HTERT RPE-1 (cell line): ENCODE results near the gene RUNDC3A.

Source experiments
- in situ Hi-C: fragments of 300-500 bp; cut with MboI; formaldehyde crosslinking; loops from 4 replicates; pipeline ENCODE4 v1.14.3; 2020; ENCODE audit warnings: low sequenced_read_pairs

Gene RUNDC3A

DNA sequence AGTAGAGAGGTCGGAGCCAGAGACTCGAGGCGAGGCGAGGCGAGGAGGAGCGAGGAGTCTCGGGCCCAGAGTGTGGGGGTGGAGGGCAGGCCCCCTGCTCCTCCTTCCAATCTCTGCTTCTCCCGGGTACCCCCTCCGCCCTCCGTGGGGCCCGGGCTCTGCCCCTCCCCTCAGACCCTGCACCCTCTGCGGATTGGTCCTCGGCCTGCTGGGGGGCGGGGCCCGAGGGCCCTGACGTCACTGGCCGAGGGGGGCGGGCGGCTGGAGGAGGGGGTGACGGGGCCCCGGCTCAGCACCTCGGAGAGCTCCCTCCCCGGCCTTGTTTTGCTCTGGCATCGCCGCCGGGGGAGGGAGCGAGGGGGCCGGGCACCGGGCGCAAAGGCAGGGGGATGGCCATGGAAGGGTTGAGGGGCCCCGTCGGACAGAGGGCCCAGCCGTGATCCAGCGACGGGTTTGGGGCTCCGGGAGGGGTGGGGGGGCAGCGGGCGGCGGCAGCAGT lies at the start of gene RUNDC3A:
Gene RUNDC3A, plus strand, starts transcription at position 282 of the 499 bp plus-strand sequence. CDS start 232 bp downstream, outside the sequence.
- in situ Hi-C loops: no loop called here

DNA sequence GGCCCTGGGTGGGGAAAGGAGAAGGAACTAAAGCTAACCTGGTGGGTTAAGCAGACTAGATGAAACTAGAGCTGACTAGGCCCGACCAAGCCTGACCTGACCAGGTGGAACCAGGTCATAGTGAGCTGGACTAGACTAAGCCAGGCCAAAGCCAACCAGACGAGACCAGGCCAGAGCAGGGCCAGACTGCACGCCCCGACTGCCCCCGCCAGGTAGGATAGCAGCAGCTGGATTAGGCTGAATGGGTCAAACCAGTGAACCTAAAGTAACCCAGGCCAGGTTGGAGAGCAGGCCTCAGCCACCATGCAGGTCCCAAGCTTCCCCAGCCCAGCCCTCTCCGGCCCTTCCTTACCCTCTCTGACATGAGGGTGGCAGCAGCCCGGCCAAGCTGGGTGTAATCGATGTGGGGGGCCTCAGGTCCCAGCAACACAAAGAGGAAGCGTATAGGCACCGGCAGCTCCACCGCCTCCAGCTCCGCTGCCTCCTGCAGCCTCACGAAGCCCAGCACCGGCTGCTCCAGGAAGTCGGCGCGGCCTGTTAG lies 49.5 kb upstream of the RUNDC3A start:
- in situ Hi-C loops: no loop called here

DNA sequence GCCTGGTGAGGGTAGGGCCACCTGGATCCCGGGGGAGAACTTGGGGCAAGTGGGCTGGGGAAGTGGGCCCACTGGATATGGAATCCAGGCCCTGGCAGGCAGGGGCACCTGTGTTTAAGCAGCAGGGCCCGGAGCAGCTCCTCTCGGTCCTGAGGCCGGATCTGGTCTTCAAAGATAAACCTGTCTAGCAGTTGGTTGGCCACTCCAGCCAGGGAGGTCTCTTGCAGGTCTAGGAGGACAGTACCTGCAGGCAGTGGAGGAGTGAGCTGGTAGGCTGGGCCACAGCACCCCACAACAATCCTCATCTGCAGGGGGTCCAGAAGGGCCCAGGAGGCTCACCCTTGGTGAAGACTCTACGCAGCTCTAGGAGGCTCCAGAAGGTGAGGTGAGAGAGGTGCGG lies 48.1 kb upstream of the RUNDC3A start:
- in situ Hi-C loops: no loop called here

DNA sequence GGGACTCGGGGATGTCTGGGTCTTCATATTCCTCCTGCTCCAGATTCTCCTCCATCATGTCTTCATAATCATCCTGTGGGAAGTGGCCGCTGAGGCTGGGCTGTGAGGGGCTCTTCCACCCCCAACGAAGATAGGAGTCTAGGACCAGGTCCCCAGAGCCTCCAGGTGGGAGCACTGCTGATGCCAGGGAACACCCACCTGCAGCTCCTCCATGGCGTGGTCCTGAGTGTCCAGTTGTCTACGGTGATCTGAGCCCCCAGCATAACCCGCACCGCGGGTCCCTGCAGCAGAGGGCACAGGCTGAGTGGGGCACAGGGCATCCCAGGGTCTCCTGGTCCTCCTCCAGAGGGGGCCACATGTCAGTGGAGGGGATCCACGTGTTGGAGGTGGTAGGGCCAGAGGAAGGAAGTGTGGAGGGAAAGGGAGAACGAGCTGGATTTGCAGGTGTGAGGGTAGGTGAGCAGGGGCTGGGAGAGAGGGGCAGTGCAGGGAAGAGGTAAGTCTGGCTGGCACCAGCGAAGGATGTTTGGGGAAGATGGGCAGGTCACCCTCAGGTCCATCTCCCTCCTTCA lies 45.7 kb upstream of the RUNDC3A start:
- in situ Hi-C loops: no loop called here

DNA sequence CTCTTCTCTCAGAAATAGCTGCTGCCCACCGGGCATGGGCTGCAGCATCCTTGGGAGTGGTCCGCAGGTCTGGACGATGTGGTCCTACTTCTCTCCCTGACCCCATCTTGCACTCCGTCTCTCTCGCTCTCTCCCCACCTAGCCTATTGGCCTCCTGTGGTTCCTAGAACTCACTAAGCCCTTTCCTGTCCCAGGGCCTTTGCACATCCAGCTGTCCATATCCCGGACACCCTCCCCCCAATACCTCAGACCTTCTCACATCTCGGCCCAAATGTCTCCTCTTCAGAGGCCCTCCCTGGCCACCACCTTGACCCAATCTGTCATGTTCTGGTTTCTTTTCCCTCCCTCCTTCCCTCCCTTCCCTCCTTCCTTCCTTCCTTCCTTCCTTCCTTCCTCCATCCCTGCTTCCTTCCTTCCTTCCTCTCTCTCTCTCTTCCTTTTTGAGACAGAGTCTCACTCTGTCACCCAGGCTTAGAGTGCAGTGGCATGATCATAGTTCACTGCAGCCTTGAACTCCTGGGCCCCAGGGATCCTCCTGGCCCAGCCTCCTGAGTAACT lies 45.0 kb upstream of the RUNDC3A start:
- in situ Hi-C loops: no loop called here

DNA sequence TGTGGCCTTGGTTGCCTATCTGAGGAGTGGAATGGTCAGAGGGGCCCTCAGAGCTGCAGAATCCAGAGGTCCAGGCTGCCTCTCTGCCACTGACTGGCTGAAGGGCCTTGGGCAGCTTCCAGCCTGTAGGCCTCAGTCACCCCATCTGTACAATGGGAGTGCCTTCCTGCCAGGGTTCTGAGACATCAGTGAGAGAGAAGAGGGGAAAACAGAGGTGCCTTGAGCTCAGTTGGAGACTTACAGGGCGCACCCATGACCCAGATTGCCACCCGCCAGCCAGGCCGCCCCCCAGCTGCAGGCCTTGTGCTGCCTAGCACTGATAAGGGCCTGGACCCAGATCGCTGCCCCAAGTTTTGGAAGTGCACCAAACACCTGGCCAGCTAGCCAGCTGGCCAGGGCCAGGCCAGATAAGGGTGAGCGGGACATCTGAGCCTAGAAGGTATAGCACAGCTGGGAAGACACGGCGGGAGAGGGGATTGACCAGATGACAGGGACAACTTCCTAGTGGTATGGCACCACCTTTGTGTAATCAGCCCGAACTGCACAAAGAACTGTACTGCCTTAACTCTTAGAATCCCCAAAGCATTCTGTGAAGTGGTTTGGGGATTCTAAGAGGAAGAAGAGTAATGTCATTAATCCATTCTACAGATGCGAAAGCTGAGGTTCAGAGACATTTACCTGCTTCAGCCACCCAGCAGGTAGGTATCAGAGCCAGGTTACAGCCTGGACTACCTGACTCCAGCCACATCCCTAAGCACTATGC lies 41.8 kb upstream of the RUNDC3A start:
- in situ Hi-C loops: no loop called here

DNA sequence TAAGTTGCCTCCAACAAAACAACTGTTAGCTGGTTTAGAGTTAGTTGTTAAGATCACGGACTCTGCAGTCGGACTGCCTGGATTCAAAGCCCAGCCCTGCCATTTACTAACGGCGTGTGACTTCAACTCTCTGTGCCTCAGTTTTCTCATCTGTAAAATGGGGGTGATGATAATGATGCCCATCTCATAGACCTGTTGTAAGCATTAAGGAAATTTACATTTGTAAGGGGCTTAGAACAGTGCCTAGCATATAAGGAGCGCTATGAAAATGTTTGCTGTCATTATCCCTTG lies 41.3 kb upstream of the RUNDC3A start:
- in situ Hi-C loops: no loop called here

DNA sequence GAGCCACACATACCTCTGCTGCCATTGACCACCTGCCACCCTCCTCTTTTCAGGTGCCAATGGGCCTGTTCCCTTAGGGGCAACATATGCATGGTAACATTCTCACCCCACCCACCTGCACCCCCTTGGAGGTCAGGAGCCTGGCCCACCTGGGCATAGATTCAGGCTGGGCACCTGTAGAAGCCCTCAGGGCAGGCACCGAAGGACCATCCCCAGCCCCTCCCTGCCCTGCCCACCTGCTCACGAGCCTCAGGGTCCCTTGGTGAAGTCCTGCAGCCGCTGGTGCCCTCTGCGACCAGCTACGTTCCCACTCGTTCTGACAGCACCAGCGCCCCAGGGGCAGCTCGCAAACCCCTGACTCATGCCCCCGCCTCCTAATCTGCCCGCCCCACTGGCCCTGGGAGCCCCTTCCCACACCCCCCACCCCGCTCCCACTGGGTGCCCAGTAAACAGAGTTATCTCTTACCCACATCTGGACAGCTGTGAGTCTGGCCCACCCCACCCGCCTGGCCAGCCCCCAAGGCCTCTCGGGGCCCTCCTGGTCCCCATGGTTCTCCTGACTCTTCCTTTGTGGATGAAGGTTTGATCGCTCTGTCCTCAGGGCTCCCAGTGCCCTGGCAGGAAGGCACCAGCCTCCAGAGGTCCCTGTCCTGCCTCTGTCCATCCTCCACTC lies 40.4 kb upstream of the RUNDC3A start, which contains the start of gene SLC4A1:
Gene SLC4A1, minus strand, starts transcription at position 318 of the 673 bp plus-strand sequence. CDS start 5,269 bp downstream, outside the sequence.
- in situ Hi-C loops: no loop called here

DNA sequence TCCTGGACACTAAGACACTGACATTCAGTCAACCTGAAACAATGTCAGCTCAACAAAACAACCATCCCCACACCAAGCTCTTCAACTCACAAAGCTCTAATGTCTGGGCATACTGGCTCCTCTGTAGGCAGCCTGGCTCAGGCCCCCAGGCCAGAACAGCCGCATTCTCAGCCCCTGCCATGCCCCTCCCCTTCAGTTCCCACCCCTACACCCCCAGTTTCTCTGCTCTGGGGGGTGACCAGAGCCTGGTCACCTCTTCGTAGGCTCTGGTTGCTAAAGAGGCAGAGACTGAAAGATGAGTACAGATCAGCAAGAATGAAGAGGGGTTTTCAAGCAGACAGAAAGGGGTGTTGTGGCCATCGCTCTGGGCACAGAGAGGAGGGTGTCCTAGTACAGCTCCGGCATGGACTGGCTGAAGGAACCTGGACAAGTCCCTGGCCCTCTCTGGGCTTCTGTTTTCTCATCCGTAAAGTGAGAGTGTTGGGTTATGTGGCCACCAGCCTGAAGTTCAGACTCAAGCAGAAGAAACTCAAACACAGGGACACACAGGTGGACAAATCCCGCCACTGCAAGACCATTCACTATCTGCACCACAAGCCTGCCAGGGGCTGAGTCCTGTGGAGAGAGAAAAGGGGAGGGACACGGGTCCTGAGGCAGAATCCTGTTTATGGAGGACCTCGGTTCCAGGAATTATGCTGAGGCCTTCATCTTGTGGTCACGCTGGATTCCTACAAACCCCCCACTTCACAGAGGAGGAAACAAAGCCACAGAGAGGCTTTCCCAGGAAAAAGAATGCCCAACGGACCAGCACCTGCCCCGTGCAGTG lies 39.5 kb upstream of the RUNDC3A start:
- in situ Hi-C loops: no loop called here

DNA sequence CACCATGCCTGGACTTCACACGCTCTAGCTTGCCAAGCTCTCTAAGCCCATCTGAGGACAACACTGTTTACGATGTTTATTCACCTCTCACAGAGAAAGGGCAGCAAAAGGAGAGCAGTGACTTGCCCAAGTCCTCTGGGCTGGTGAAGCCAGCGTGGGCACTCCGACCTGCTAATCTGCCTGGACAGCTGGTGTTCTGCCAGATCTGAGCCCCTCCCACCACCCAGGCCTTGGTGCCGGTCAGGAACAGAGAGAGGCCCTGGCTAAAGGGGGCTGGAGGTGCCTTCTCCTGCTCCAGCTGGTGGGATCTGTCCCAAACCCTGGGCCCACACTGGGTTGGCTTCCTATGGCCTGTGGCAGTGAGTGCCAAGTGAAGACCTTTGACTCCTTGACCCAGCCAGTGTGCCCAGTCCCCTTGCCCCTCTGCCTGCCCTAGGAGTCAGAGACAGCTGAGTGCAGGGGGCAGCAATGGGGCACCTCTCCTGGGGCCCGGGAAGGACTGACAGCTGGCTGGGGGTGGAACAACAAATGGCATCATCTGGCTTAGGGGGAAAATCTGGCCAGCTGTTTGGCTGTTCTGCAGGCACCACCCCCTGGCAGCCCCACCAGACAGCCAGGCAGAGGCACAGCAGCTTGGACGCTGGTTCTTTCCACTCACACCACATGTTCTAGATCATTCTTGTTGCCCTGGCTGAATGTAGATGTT lies 38.7 kb upstream of the RUNDC3A start:
- in situ Hi-C loops: no loop called here

DNA sequence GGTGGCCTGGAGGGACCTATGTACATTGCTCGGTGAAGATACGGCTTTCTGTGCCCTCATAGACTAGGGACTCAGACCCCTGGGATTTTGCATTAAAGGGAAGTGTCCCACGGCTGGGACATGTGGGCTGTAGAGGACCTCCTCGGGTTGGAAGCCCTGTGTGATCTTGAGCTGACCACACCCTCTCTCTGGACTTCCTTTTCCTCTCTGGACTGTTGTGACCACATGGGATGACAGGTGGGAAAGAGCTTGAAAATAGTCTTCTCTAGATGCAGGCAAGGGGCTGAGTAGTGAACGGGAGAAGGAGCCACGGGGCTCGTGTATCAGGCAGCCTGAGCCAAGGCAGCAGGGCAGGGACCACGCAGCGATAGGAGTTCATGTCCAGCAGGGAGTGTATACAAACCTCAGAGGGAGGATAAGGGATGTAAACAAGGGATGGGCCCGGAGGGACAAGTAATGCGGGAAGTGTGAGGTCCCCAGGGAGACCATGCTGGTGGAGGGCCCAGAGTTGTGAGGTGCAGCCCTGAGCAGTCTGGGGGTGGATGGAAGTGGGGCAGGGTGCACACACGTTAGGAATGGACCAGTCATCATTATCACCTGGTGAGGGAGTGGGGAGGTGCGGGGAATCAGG lies 36.0 kb upstream of the RUNDC3A start:
- in situ Hi-C loops: no loop called here

DNA sequence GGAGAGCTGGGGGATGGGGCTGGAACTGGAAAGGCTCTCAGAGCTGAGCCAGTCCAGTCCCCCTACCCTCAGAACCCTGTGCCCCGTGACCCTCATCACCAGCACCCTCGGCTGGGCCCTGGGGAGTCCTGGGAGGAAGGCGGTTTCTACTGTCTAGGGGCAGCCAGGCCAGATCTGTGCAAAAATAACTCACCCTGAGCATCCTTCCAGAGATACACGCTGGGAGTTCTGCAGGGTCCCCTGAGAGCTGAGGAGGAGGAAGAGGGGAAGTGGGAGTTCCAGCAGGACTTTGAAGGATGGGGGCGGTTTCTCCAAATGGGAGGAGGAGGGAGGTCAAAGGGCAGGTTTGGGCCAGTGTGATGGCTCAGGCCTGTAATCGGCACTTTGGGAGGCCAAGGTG lies 35.4 kb upstream of the RUNDC3A start:
- in situ Hi-C loops: no loop called here

DNA sequence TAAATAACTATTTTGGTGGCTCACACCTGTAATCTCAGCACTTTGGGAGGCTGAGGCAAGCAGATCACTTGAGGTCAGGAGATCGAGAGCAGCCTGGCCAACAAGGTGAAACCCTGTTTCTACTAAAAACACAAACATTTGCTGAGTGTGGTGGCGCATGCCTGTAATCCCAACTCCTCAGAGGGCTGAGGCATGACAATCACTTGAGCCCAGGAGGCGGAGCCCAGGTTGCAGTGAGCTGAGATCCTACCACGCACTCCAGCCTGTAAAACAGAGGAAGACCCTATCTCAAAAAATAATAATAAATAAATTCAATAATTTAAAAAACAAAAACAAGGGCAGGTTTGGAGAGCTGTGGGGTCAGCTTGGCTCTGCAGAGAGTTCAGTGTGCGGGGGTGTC lies 34.8 kb upstream of the RUNDC3A start:
- in situ Hi-C loops: no loop called here

DNA sequence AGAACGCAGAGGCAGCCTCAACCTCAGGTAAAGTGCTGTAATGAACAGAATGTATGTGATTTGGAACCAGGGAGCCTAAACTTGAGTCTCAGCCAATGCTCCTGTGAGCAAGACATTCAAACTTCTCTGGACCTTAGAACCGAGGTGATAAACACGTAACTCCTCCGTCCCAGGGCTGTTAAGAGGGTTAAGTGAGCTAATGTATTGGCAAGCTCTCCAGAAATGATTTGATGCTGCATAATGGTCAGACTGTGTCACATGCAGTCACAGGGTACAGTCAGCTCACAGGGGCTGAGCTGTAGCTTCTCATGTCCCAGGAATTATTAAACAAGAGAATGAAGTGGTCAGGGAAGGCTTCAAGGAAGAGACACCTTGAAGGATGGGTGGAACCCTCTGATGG lies 30.4 kb upstream of the RUNDC3A start:
- in situ Hi-C loops: no loop called here

DNA sequence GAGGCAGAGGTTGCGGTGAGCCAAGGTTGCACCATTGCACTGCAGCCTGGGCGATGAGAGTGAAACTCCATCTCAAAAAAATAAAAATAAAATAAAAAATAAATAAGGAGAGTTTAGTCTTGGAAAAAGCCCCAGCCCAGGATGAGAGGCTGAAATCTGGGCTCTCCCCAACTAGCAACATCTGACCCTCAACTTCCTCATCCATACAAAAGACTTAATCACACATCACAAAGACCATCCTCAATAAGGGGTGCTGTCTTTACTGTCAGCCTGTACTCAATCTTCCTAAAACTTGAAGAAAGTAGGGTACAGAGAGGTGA lies 29.1 kb upstream of the RUNDC3A start:
- in situ Hi-C loops: no loop called here

DNA sequence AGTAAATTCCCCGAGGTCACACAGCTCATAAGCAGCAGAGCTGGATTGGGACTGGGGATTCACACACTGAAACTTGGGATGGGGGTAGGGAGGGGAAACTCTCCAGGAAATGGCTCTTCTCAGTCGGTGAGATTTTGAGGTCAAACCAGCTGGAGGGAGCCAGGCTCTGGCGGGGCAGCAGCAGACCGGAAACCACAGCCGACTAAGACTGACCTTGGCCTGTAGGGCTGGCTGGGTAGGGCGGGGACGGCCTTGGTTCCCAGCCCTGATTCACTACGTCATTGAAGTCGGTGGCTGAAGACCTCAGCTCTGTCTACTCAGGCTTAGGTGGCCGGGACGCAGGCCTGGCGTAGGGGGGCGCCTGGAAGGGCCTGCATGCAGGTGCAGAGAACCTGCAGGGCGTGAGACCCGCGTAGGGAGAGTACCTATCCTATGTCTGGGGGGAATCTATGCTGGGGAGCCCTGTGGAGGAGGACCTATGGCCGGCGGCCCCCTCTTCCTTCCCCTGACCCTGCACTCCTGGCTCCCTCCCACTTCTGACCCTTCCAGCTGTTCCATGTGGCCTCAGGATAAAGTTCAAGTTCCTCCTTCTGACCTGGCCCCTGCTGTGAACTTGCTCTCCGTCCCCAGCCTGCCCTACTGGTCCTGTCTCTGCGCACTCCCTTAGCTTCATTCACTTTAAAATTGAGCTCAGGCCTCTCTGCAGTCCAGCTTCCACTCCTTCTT lies 28.6 kb upstream of the RUNDC3A start:
- in situ Hi-C loops: no loop called here

DNA sequence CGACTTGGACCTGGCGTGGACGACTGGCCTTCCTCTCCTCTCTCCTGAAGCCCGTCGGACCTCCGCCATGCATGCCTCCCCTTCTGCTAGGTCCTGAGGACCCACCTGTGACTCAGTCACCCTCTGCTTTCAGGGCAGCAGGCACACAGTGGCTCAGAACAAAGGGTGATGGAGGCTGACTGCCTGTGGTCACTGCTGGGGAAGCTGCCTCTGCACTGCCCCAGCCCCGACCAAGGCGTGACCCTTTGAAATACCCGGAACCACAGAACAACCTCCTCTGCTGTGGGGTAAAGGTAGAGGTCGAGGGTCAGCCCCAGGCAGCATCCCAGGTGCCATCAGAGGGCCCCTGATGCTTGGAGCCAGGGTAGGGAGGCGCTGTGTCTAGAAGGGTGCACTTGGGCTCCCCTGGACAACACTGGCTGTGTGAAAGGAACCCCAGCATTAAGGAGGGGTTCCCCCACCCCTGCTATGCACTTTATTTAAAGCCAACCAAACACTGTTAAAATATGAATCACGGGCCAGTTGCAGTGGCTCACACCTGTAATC lies 27.9 kb upstream of the RUNDC3A start:
- in situ Hi-C loops: no loop called here

DNA sequence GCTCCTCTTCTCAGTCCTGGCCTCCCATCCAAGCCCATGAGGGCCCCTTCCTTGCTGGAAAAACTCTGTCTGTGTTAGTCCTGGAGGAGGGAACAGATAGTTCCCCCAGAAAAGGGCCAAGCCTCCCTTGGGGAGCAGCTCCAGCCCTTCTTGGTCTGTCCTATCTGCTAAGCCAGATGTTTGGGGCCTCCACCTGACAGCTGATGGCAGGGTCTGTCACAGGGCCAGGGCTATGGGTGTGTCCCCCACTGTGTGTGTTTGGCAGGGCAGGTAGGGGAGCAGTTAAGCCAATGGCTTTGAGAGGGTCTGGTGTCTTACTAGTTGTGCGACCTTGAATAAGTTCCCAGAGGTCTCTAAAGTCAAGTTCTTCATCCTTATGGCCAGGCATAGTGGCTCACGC lies 26.8 kb upstream of the RUNDC3A start:
- in situ Hi-C loops: no loop called here

DNA sequence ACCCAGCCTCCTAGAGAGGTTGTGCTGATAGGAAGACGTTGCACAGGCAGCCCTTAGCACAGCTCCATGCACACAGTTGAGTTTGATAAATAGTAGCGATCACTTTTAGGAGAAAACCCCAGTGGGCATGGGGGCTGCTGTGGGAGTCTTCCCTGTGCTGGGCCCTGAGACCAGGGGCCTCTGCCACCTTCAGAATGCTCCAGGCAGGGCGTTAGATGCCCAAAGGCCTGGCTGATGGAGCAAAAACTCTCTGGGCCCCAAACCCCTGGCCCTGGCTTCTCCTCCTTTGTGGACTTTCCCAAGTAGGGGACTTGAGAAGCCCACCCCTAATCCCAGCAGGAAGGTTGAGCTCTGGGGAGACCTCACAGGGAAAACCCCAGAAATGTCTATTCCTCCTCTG lies 26.1 kb upstream of the RUNDC3A start:
- in situ Hi-C loops: no loop called here
